Astrocyte (in vitro differentiated cells and primary cell): ENCODE results near the gene ELFN2. TPM values are rescaled to one million over a fixed set of nuclear protein-coding genes. Genes with fewer than 3 reads are reported as not detected.

Experiments used
- DNase-seq: peaks from one replicate; pipeline ENCODE4 v3.0.0-alpha.2; 2010; ENCODE audit warnings: low read depth
- FAIRE-seq: peaks from 2 replicates; lab custom pipeline; 2011; peaks lifted over from hg19 to GRCh38; lab: Jason Lieb, UNC
- H2AFZ ChIP-seq: 2 replicates; pipeline ENCODE4 v1.6.0; 2012; ENCODE audit warnings: low read depth, low read length, inconsistent platforms
- H3K27ac ChIP-seq: 2 replicates; pipeline ENCODE4 v1.5.1; 2011; ENCODE audit warnings: low read depth, low read length, inconsistent platforms
- H3K27me3 ChIP-seq: 2 replicates; pipeline ENCODE4 v1.6.0; 2011; ENCODE audit warnings: low read length, inconsistent platforms; ENCODE audit not compliant: insufficient read depth
- H3K36me3 ChIP-seq: 2 replicates; pipeline ENCODE4 v1.5.1; 2011; ENCODE audit warnings: low read length, inconsistent platforms; ENCODE audit not compliant: insufficient read depth
- H3K4me1 ChIP-seq: 2 replicates; pipeline ENCODE4 v1.5.1; 2011; ENCODE audit warnings: low read length, inconsistent platforms; ENCODE audit not compliant: insufficient read depth
- H3K4me2 ChIP-seq: 2 replicates; pipeline ENCODE4 v1.6.0; 2012; ENCODE audit warnings: low read length, inconsistent platforms
- H3K4me3 ChIP-seq: 2 replicates; pipeline ENCODE4 v1.5.1; 2011; ENCODE audit warnings: low read depth, mild to moderate bottlenecking, low read length, inconsistent platforms; ENCODE audit not compliant: insufficient read depth
- H3K79me2 ChIP-seq: 2 replicates; pipeline ENCODE4 v1.6.0; 2012; ENCODE audit warnings: mild to moderate bottlenecking, low read length, inconsistent platforms; ENCODE audit not compliant: insufficient read depth
- H3K9ac ChIP-seq: 2 replicates; pipeline ENCODE4 v1.6.0; 2012; ENCODE audit warnings: mild to moderate bottlenecking, low read length, inconsistent platforms
- H3K9me3 ChIP-seq: 2 replicates; pipeline ENCODE4 v1.5.1; 2012; ENCODE audit warnings: low read depth, mild to moderate bottlenecking, low read length, inconsistent platforms; ENCODE audit not compliant: insufficient read depth
- H4K20me1 ChIP-seq: 2 replicates; pipeline ENCODE4 v1.6.0; 2012; ENCODE audit warnings: low read length, inconsistent platforms; ENCODE audit not compliant: insufficient read depth
- H3K27ac Mint-ChIP-seq: one replicate; pipeline ENCODE4 v1.8.0; 2021; ENCODE audit warnings: mild to moderate bottlenecking, mixed read lengths; ENCODE audit not compliant: unreplicated experiment
- H3K27me3 Mint-ChIP-seq: one replicate; pipeline ENCODE4 v1.8.0; 2021; ENCODE audit warnings: low read depth, mixed read lengths; ENCODE audit not compliant: unreplicated experiment
- H3K36me3 Mint-ChIP-seq: one replicate; pipeline ENCODE4 v1.8.0; 2021; ENCODE audit warnings: low read depth, mixed read lengths; ENCODE audit not compliant: unreplicated experiment
- H3K4me1 Mint-ChIP-seq: one replicate; pipeline ENCODE4 v1.8.0; 2021; ENCODE audit warnings: low read depth, mixed read lengths; ENCODE audit not compliant: unreplicated experiment
- H3K4me3 Mint-ChIP-seq: one replicate; pipeline ENCODE4 v1.8.0; 2021; ENCODE audit warnings: mild to moderate bottlenecking, moderate library complexity, mixed read lengths; ENCODE audit not compliant: unreplicated experiment
- H3K9me3 Mint-ChIP-seq: one replicate; pipeline ENCODE4 v1.8.0; 2021; ENCODE audit warnings: mild to moderate bottlenecking, mixed read lengths; ENCODE audit not compliant: unreplicated experiment
- CTCF ChIP-seq: IDR thresholded peaks from 2 replicates; pipeline ENCODE4 v1.5.1; 2011; ENCODE audit warnings: low read depth, mild to moderate bottlenecking, inconsistent platforms, low read length, moderate library complexity; ENCODE audit not compliant: insufficient read depth
- EZH2 ChIP-seq: IDR thresholded peaks from 2 replicates; pipeline ENCODE4 v1.6.1; 2012; ENCODE audit warnings: mild to moderate bottlenecking, low read length, inconsistent platforms; ENCODE audit not compliant: insufficient read depth
- total RNA-seq: library from RNA; stranded (reverse); gene quantifications from 2 replicates; pipeline ENCODE4 v1.2.1, GENCODE V29; 2021

Gene ELFN2
- total RNA-seq, 1 donor from 2014 or later = 2.8 TPM

GRCh38 chr22:37388538-37388937 lies 38.7 kb downstream of the ELFN2 start:
- FAIRE-seq = no peak
- no peak overlapping the region for H3K27ac Mint-ChIP-seq
- Histone ChIP-seq H3K27ac (no peak overlapping the region), H3K9ac (no peak overlapping the region), H3K36me3 (no peaks in the 10 kb centered on the region), H4K20me1 (peaks cover 5% of the 10 kb centered on the region), H3K9me3 (no peaks in the 10 kb centered on the region), H3K4me1 (no peaks in the 10 kb centered on the region), H3K4me2 (no peak overlapping the region), H2AFZ (no peak overlapping the region), H3K79me2 (no peaks in the 10 kb centered on the region), H3K27me3 (peaks cover 11% of the 10 kb centered on the region), H3K4me3 (no peak overlapping the region)
- peaks cover 3% of the 10 kb centered on the region for H3K36me3 Mint-ChIP-seq
- H3K27me3 Mint-ChIP-seq = peaks cover 52% of the 10 kb centered on the region
- no peak overlapping the region for H3K4me3 Mint-ChIP-seq
- H3K9me3 Mint-ChIP-seq = no peaks in the 10 kb centered on the region
- DNase-seq = no peak
- H3K4me1 Mint-ChIP-seq = no peaks in the 10 kb centered on the region
- TF ChIP-seq EZH2 (no peak), CTCF (no peak)

DNA sequence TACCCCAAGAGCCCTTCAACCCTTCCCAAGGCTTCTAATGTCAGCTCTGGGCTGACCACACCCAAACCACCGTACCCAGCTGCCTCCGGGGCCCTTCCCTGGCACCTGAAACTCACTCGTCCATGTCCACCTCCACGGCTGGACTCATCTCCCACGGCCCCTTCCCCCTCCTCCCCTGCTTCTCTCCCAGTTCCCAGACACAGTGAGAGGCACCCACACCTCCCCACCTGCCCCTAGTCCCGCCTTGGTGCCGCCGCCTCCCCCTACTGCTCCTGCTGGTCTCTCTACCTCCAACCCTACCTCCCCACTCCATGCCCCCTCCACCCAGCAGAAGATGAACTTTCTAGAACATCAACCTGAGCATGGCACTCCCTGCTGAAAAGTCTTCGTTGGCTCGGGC lies 39.5 kb downstream of the ELFN2 start:
- Histone ChIP-seq H3K4me2 (no peak overlapping the region), H3K27ac (no peak overlapping the region), H4K20me1 (peaks cover 5% of the 10 kb centered on the region), H2AFZ (no peak overlapping the region), H3K36me3 (no peaks in the 10 kb centered on the region), H3K27me3 (peaks cover 11% of the 10 kb centered on the region), H3K4me1 (no peaks in the 10 kb centered on the region), H3K79me2 (no peaks in the 10 kb centered on the region), H3K9ac (no peak overlapping the region), H3K4me3 (no peak overlapping the region), H3K9me3 (no peaks in the 10 kb centered on the region)
- no peak overlapping the region for H3K27ac Mint-ChIP-seq
- peaks cover 3% of the 10 kb centered on the region for H3K36me3 Mint-ChIP-seq
- FAIRE-seq (no peak), DNase-seq (no peak)
- peaks cover 53% of the 10 kb centered on the region for H3K27me3 Mint-ChIP-seq
- H3K4me1 Mint-ChIP-seq = no peaks in the 10 kb centered on the region
- H3K9me3 Mint-ChIP-seq = no peaks in the 10 kb centered on the region
- no peak overlapping the region for H3K4me3 Mint-ChIP-seq
- TF ChIP-seq CTCF (no peak), EZH2 (no peak)

GRCh38 chr22:37386441-37386840 lies 40.8 kb downstream of the ELFN2 start:
- TF ChIP-seq EZH2 = no peak
- no peak for TF ChIP-seq CTCF
- peaks cover 58% of the 10 kb centered on the region for H3K27me3 Mint-ChIP-seq
- DNase-seq (no peak), FAIRE-seq (no peak)
- no peak overlapping the region for H3K4me3 Mint-ChIP-seq
- Histone ChIP-seq H3K9ac (no peak overlapping the region), H4K20me1 (peaks cover 6% of the 10 kb centered on the region), H3K27me3 (peaks cover 11% of the 10 kb centered on the region), H3K36me3 (no peaks in the 10 kb centered on the region), H3K4me2 (no peak overlapping the region), H3K9me3 (no peaks in the 10 kb centered on the region), H3K27ac (no peak overlapping the region), H3K79me2 (no peaks in the 10 kb centered on the region), H2AFZ (no peak overlapping the region), H3K4me3 (no peak overlapping the region), H3K4me1 (no peaks in the 10 kb centered on the region)
- H3K27ac Mint-ChIP-seq = no peak overlapping the region
- H3K4me1 Mint-ChIP-seq = no peaks in the 10 kb centered on the region
- H3K36me3 Mint-ChIP-seq = peaks cover 3% of the 10 kb centered on the region
- no peaks in the 10 kb centered on the region for H3K9me3 Mint-ChIP-seq
